ENCODE results near the gene PHF21A.

PHF21A gene

DNA sequence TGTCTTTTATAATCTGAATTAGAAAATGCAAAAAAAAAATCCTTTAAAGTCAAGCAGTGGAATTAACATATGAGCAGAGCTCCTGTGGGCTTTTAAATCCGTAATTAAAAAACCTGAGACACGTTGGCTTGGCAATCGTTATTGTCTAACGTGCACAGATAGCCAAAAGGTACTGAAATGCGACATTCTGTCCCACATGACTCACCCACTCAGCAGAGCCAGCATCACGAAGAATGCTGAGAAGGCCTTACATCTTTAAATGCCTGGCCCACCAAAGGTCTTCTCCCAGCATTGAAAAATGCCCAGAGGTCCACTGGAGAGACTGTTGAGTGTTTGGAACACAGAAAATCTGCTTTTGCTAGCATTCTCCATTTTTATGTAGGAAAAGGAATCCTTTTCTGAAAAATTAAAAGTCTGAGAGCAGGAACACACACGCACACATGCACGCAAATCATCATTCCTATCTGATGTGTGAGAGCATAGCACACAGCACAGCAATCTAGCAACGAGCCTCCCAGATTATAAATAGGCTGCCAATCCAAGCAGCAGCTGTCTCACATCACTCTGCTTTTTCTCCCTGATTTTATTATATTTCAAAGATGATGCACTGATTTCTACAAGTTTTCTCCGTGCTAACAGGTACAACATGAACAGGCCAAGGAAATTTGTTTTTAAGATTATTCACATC is 94.5 kb downstream of the PHF21A start:
- no peak overlapping the region for H3K4me2 ChIP-seq (ENCODE audit: low read length)
- H3K9ac ChIP-seq (ENCODE audit: low read length): no peak overlapping the region
- no peaks in the 10 kb centered on the region for H3K4me1 ChIP-seq (ENCODE audit: low read length)
- H4K20me1 ChIP-seq (ENCODE audit: insufficient read depth, low read length): peaks cover 14% of the 10 kb centered on the region
- H3K27ac ChIP-seq (ENCODE audit: low read length): no peak overlapping the region
- H3K36me3 ChIP-seq (replicated peaks; ENCODE audit: low read depth, low read length): no peaks in the 10 kb centered on the region
- H3K9me3 ChIP-seq (ENCODE audit: insufficient read depth, low read length): no peaks in the 10 kb centered on the region
- H3K27me3 ChIP-seq (ENCODE audit: low read depth, low read length): no peaks in the 10 kb centered on the region
- TF ChIP-seq CTCF (IDR thresholded peaks at IDR 0.05; ENCODE audit: low read depth, low read length) (no peak), EZH2phosphoT487 (IDR thresholded peaks at IDR 0.05; ENCODE audit: low read depth) (no peak)
- no peak overlapping the region for H3K4me3 ChIP-seq (ENCODE audit: low read length)
- no peaks in the 10 kb centered on the region for H3K79me2 ChIP-seq (ENCODE audit: low read length)
- no peak overlapping the region for H2AFZ ChIP-seq (ENCODE audit: low read depth, low read length)

DNA sequence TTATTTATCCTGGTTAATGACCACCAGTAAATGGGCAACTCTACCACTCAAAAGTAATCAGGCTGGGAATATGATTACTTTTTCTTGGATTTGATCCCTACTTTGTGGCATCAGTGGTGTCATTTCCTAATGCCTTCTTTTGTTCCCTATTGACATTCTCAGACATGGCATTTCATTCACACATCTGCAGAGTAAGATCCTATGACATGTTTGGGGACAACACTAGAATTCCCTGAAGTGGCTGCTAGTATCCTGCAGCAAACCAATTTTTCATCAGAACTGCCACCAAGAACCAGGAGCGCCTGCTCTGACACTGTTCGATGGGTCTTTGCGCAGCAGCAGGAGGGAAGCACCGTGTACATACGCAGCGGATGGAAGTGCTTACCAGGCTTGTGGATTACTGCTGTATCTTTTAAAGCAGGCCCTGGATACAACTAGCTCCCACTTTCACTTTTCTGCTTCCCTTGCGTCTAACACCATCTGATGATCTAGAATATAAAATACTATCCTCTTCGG is 101.1 kb downstream of the PHF21A start:
- H3K27ac ChIP-seq (ENCODE audit: low read length): no peak overlapping the region
- no peaks in the 10 kb centered on the region for H3K9me3 ChIP-seq (ENCODE audit: insufficient read depth, low read length)
- no peak overlapping the region for H3K4me2 ChIP-seq (ENCODE audit: low read length)
- no peak overlapping the region for H3K4me3 ChIP-seq (ENCODE audit: low read length)
- no peaks in the 10 kb centered on the region for H3K4me1 ChIP-seq (ENCODE audit: low read length)
- H3K9ac ChIP-seq (ENCODE audit: low read length): no peak overlapping the region
- TF ChIP-seq CTCF (IDR thresholded peaks at IDR 0.05; ENCODE audit: low read depth, low read length) (no peak), EZH2phosphoT487 (IDR thresholded peaks at IDR 0.05; ENCODE audit: low read depth) (no peak)
- H3K79me2 ChIP-seq (ENCODE audit: low read length): no peaks in the 10 kb centered on the region
- H3K36me3 ChIP-seq (replicated peaks; ENCODE audit: low read depth, low read length): no peaks in the 10 kb centered on the region
- no peak overlapping the region for H2AFZ ChIP-seq (ENCODE audit: low read depth, low read length)
- no peaks in the 10 kb centered on the region for H3K27me3 ChIP-seq (ENCODE audit: low read depth, low read length)
- peaks cover 10% of the 10 kb centered on the region; the same call in 1 of the 2 replicates for H4K20me1 ChIP-seq (ENCODE audit: insufficient read depth, low read length)

- Histone ChIP-seq H3K79me2 (ENCODE audit: low read length) (no peaks in the 10 kb centered on the region), H2AFZ (ENCODE audit: low read depth, low read length) (no peak overlapping the region), H4K20me1 (ENCODE audit: insufficient read depth, low read length) (peaks cover 10% of the 10 kb centered on the region; the same call in 1 of the 2 replicates)
Measured at GRCh38 chr11:46018651-46019050, 102.6 kb downstream of the PHF21A start.

More at GRCh38 chr11:46018651-46019050, 102.6 kb downstream of the PHF21A start:
- Histone ChIP-seq H3K4me3 (ENCODE audit: low read length) (no peak overlapping the region), H3K27ac (ENCODE audit: low read length) (no peak overlapping the region), H3K27me3 (ENCODE audit: low read depth, low read length) (no peaks in the 10 kb centered on the region), H3K4me2 (ENCODE audit: low read length) (no peak overlapping the region), H3K4me1 (ENCODE audit: low read length) (no peaks in the 10 kb centered on the region), H3K9me3 (ENCODE audit: insufficient read depth, low read length) (no peaks in the 10 kb centered on the region), H3K9ac (ENCODE audit: low read length) (no peak overlapping the region), H3K36me3 (replicated peaks; ENCODE audit: low read depth, low read length) (no peaks in the 10 kb centered on the region)
- TF ChIP-seq CTCF (IDR thresholded peaks at IDR 0.05; ENCODE audit: low read depth, low read length): no peak
- no peak for TF ChIP-seq EZH2phosphoT487 (IDR thresholded peaks at IDR 0.05; ENCODE audit: low read depth)

Data from OCI-LY3 (cell line).